Measurements from ENCODE around the gene SNAP23.

The SNAP23 gene

GRCh38 chr15:42575188-42576039 lies 80.0 kb downstream of the SNAP23 start, which contains the start of gene STARD9:
STARD9 (plus strand) TSS chr15:42575606; CDS start chr15:42575716, 110 bp downstream.
- DNase-seq = peak; percentile 98

GRCh38 chr15:42576040-42576594 lies 80.7 kb downstream of the SNAP23 start:
- peak in 1 of 2 experiments; percentile 61 for DNase-seq

DNA sequence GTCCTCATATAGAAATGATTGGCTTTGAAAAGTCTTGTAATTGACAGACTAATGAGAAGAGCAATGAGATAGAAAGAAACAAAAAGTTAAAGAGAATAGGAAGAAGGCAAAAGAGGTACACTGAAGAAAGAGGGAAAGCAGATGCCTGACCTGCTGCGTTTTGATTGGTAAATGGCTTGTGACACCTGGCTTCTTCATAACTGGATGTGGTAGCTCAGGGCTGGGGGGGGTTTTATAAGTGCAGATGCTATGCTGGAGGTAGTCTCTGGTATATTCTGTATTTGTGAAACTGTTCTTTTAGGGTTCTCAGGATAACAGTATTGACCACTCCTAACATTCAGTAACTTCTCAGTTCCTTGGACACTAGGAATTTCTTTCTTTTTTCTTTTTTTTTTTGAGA lies 81.3 kb downstream of the SNAP23 start:
- DNase-seq = peak in 1 of 2 experiments; percentile 31

- peak; percentile 78 to 88 for DNase-seq
These were observed 82.1 kb downstream of the SNAP23 start for GRCh38 chr15:42577514-42578031.

DNA sequence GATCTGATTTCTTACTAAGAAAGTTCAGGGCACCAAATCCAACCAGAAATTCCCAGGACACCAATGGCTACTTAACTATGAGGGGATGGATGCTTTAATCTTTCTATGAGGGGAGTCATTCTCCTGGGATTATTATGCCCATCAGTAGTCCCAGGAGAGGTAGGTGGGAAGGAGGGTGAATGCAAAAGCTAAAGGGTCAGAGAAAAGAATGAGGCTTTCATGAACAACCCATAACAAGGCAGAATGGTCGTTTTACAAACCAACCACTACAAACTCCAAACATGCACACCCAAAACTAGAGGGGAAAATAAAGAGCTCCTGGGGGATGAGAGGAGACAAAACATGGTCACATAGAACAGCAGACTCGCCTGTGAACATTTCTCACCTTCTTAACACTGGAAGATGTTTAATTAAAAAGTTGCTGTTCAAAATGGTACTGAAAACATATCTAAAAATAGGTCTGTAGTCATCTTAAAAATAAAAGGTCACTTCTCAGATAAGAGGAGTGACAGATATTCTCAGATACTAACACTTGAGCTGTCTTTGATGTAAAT lies 83.6 kb downstream of the SNAP23 start:
- DNase-seq = no peak

GRCh38 chr15:42581272-42581730 lies 85.9 kb downstream of the SNAP23 start:
- DNase-seq = peak; percentile 46 to 85
